Measurements from ENCODE around the gene DRP2. TPM values are rescaled to one million over a fixed set of nuclear protein-coding genes. Genes with fewer than 3 reads are reported as not detected.

DRP2 gene
- total and polyA plus RNA-seq, 9 donors, result 0.34 to 2.4 (median 0.83) TPM

- Histone ChIP-seq H3K27ac (no peak overlapping the region), H3K36me3 (no peaks in the 10 kb centered on the region), H3K9me3 (no peaks in the 10 kb centered on the region), H3K27me3 (no peaks in the 10 kb centered on the region), H3K4me1 (ENCODE audit: insufficient read depth) (no peaks in the 10 kb centered on the region), H3K4me3 (no peak overlapping the region)
- 50 to 57% (median 53%) methylated on average over 4 of the region's 4 CpGs for WGBS, 3 donors
- intact Hi-C loops (cut with DNase I), result no loop called here
- TF ChIP-seq CTCF (IDR thresholded peaks at IDR 0.05) (no peak), POLR2A (IDR thresholded peaks at IDR 0.05) (no peak), EP300 (IDR thresholded peaks at IDR 0.05) (no peak)
- DNase-seq, result no peak
Observed at GRCh38 chrX:101220662-101221260, 1.2 kb downstream of the DRP2 start.

- WGBS, 3 donors, result 46 to 61% (median 56%) methylated on average over 1 of the region's 1 CpG
- Histone ChIP-seq H3K36me3 (no peaks in the 10 kb centered on the region), H3K9me3 (no peaks in the 10 kb centered on the region), H3K4me1 (ENCODE audit: insufficient read depth) (no peaks in the 10 kb centered on the region), H3K4me3 (no peak overlapping the region), H3K27me3 (no peaks in the 10 kb centered on the region), H3K27ac (no peak overlapping the region)
- no peak for TF ChIP-seq EP300 (IDR thresholded peaks at IDR 0.05)
- no peak for TF ChIP-seq CTCF (IDR thresholded peaks at IDR 0.05)
- TF ChIP-seq POLR2A (IDR thresholded peaks at IDR 0.05), result no peak
- no peak for DNase-seq
- intact Hi-C loops (cut with DNase I), result no loop called here
Observed at GRCh38 chrX:101223226-101223625, 3.6 kb downstream of the DRP2 start.

- WGBS, 3 donors, result 92 to 98% (median 93%) methylated on average over 1 of the region's 1 CpG
- intact Hi-C loops (cut with DNase I), result no loop called here
- no peaks in the 10 kb centered on the region for H3K4me1 ChIP-seq (ENCODE audit: insufficient read depth)
Observed at GRCh38 chrX:101229170-101229569, 9.6 kb downstream of the DRP2 start.

GRCh38 chrX:101230636-101231035, 11.1 kb downstream of the DRP2 start:
- no peak for TF ChIP-seq CTCF (IDR thresholded peaks at IDR 0.05)
- TF ChIP-seq POLR2A (IDR thresholded peaks at IDR 0.05), result no peak
- no peak for TF ChIP-seq EP300 (IDR thresholded peaks at IDR 0.05)
- no peaks in the 10 kb centered on the region for H3K36me3 ChIP-seq
- no peak overlapping the region for H3K4me3 ChIP-seq
- no peaks in the 10 kb centered on the region for H3K9me3 ChIP-seq
- H3K4me1 ChIP-seq (ENCODE audit: insufficient read depth), result no peaks in the 10 kb centered on the region
- no peak for DNase-seq
- intact Hi-C loops (cut with DNase I), result no loop called here
- H3K27ac ChIP-seq, result no peak overlapping the region
- 79 to 87% (median 83%) methylated on average over 2 of the region's 2 CpGs for WGBS, 3 donors
- H3K27me3 ChIP-seq, result no peaks in the 10 kb centered on the region

More at GRCh38 chrX:101229170-101229569, 9.6 kb downstream of the DRP2 start:
- no peaks in the 10 kb centered on the region for H3K9me3 ChIP-seq
- H3K4me3 ChIP-seq, result no peak overlapping the region
- no peak overlapping the region for H3K27ac ChIP-seq
- TF ChIP-seq EP300 (IDR thresholded peaks at IDR 0.05) (no peak), CTCF (IDR thresholded peaks at IDR 0.05) (no peak), POLR2A (IDR thresholded peaks at IDR 0.05) (no peak)
- H3K36me3 ChIP-seq, result no peaks in the 10 kb centered on the region
- DNase-seq, result no peak
- no peaks in the 10 kb centered on the region for H3K27me3 ChIP-seq

Measured in ovary (tissue), 9 donors.